ENCODE data around the gene IDS.

- TF ChIP-seq CTCF (IDR thresholded peaks at IDR 0.05) (no peak), POLR2A (IDR thresholded peaks at IDR 0.05) (no peak)
Observed at GRCh38 chrX:149473966-149474365, 31.1 kb downstream of the IDS start.

Measured in heart left ventricle (tissue), 13 donors.